Ovary (tissue), 9 donors: ENCODE measurements around the gene WDFY4. TPM values are rescaled to one million over a fixed set of nuclear protein-coding genes. Genes with fewer than 3 reads are reported as not detected.

Source experiments
- DNase-seq, 5 donors: peaks; one replicate each; pipeline ENCODE4 v3.0.0-alpha.2; 2019 to 2020
- H3K27ac ChIP-seq, 2 donors: fragments of 200-600 bp; one replicate each; pipeline versions ENCODE4 v1.5.1 to v1.8.0; 2019 to 2022
- H3K27me3 ChIP-seq: fragments of 200-600 bp; one replicate; pipeline ENCODE4 v1.8.0; 2022
- H3K36me3 ChIP-seq: fragments of 200-600 bp; sonication (generic); one replicate; pipeline ENCODE4 v1.5.1; 2019
- H3K4me1 ChIP-seq: one replicate; pipeline ENCODE4 v1.8.1; 2013; ENCODE audit warnings: mild to moderate bottlenecking, moderate library complexity; ENCODE audit not compliant: insufficient read depth
- H3K4me3 ChIP-seq: fragments of 200-600 bp; sonication (generic); one replicate; pipeline ENCODE4 v1.5.1; 2017
- H3K9me3 ChIP-seq, 2 donors: fragments of 200-600 bp in 1 of 2; sonication (generic) in 1 of 2; one replicate each; pipeline versions ENCODE4 v1.5.1 to v1.8.1; 2013 to 2019; ENCODE audit warnings: mild to moderate bottlenecking in 1 of 2, moderate library complexity in 1 of 2
- CTCF ChIP-seq, 3 donors: fragments of 450-650 bp in 2 of 3; fragments of 200-600 bp in 1 of 3; IDR thresholded peaks; one replicate each; pipeline versions ENCODE4 v1.5.1 to v1.8.0; 2016 to 2022; ENCODE audit warnings: antibody characterized with exemption in 3 of 3, mild to moderate bottlenecking in 1 of 3
- EP300 ChIP-seq: sonication (generic); formaldehyde crosslinking; IDR thresholded peaks from one replicate; pipeline ENCODE4 v1.6.1; 2017; ENCODE audit warnings: antibody characterized with exemption
- POLR2A ChIP-seq: fragments of 450-650 bp; IDR thresholded peaks from one replicate; pipeline ENCODE4 v1.6.1; 2017; ENCODE audit warnings: antibody characterized with exemption, mild to moderate bottlenecking, moderate library complexity
- WGBS, 3 donors: extraction: QIAGEN DNeasy Blood & Tissue Kit in 1 of 3; methylation state at CpG; one replicate each; pipeline versions ENCODE4 v1.1.5 to v1.1.7; 2013 to 2017; 5-methylcytosine and 5-hydroxymethylcytosine counted together
- intact Hi-C, 4 donors: fragments of 100-400 bp; cut with DNase I; formaldehyde crosslinking; loops; one replicate each; pipeline versions ENCODE4 v1.11.0 to v1.15.1; 2022 to 2023
- polyA plus RNA-seq, 2 donors: library from polyadenylated mRNA; stranded (reverse); fragments of 200-250 nt in 1 of 2; fragments of 350-450 nt in 1 of 2; fragmentation: Illumina TruSeq in 1 of 2; extraction: RNeasy Lipid Tissue Mini Kit (QIAGEN cat#74804) in 1 of 2; gene quantifications; one replicate each; pipeline ENCODE4 v1.2.3, GENCODE V29; 2013 to 2014
- total RNA-seq, 7 donors: library from RNA; depleted of rRNA in 2 of 7; stranded (reverse); fragments of >200 nt in 2 of 7; fragmentation: NEBNext Ultra II Directional in 3 of 7; extraction: Animal tissue kit (Norgen Biotek cat#: 25700) in 3 of 7; gene quantifications; one replicate each; pipeline versions ENCODE4 v1.1.0 to v1.2.4, GENCODE V29; 2016 to 2023
- donor health status: DM: no; HTN: no; CAD: no; lungs with moderate emphysema.
- donor health status: DM: no; HTN: no; CAD: no.
- donor health status: Bipolar disorder and iron deficiency.
- donor health status: DM: yes; HTN: yes; CAD: no.
- donor health status: DM: no; HTN: no; CAD: no.
- donor health status: DM: yes; HTN: yes; CAD: no.

The WDFY4 gene
- total and polyA plus RNA-seq, 9 donors = 0.54 to 4.2 (median 1.7) TPM

DNA sequence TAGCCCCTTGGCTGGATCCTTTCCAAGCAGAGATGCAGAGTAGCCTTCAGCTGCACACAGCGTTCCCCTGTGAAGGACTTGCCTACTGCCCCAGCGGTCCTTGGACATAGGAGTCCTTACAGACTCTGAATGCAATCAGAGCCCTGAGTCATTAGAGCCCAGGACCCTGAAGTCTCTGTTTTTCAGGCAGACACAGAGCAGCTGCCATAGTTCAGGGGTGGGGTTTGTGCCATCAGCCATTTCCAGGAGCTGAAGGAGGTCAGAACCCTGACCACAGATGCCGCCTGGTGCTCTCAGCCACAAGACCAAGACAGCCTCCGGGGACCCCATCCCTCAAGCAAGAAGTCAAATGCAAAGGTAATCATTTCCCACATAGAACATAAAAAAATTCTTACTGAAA lies 32.8 kb upstream of the WDFY4 start:
- DNase-seq = no peak
- no peaks in the 10 kb centered on the region for H3K27me3 ChIP-seq
- TF ChIP-seq POLR2A (no peak), EP300 (no peak), CTCF (IDR thresholded peaks at IDR 0.05) (no peak)
- WGBS, 3 donors = 72 to 76% (median 75%) methylated on average over 4 of the region's 4 CpGs
- no peak overlapping the region for H3K27ac ChIP-seq
- H3K9me3 ChIP-seq = no peaks in the 10 kb centered on the region
- no peak overlapping the region for H3K4me3 ChIP-seq
- intact Hi-C loops = loop anchor here in 1 of 4 donors (10.0 kb wide), 1 partner anchor 97 kb away; no protein-coding TSS in a partner anchor
- no peaks in the 10 kb centered on the region for H3K4me1 ChIP-seq
- H3K36me3 ChIP-seq = no peaks in the 10 kb centered on the region

DNA sequence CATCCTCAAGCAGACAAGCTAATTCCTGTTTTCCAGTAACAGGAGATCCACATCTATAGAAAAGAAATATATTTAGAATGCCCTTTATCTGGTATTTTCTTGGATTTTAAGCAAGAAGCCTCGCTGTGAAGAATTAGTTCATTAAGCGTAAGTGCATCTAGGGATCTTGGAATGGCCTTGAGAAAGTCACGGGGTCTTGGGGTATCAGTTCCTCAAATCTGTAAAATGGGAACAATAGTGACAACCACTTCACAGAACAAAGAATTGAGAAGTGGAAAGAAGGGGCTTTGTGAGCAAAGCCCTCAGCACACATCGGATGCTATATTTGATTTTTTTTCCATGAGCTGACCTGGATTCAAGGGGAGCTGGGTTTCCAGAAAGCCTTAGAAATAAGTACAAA lies 32.3 kb upstream of the WDFY4 start:
- no peak overlapping the region for H3K4me3 ChIP-seq
- no peaks in the 10 kb centered on the region for H3K9me3 ChIP-seq
- H3K27ac ChIP-seq = no peak overlapping the region
- H3K27me3 ChIP-seq = no peaks in the 10 kb centered on the region
- no peak for DNase-seq
- intact Hi-C loops = loop anchor here in 1 of 4 donors (10.0 kb wide), 1 partner anchor 98 kb away; no protein-coding TSS in a partner anchor
- H3K4me1 ChIP-seq = no peaks in the 10 kb centered on the region
- no peaks in the 10 kb centered on the region for H3K36me3 ChIP-seq
- WGBS, 3 donors = 87 to 91% (median 88%) methylated on average over 4 of the region's 4 CpGs
- TF ChIP-seq POLR2A = no peak
- no peak for TF ChIP-seq CTCF (IDR thresholded peaks at IDR 0.05)
- TF ChIP-seq EP300 = no peak

DNA sequence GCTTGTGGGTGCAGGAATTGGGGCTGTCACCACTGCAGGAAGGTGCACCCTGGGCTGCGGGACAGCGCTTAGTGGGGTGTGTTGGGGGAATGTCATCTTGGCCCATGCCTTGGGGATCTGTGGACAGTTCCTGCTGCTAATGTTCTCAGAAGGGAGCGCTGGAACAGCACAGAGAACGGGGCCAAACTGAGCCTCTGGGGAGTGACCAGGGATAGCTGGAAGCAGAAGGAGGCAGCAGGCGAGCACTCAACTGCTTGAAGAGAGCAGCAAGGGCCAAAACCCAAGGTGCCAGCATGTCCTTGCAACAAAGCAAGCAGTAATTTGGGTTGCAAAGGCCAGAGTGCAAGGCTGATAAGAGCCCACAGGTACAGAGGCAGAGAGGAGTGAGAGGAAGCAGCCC lies 31.3 kb upstream of the WDFY4 start:
- no peak for DNase-seq
- H3K27me3 ChIP-seq = no peaks in the 10 kb centered on the region
- 90 to 92% (median 91%) methylated on average over 5 of the region's 5 CpGs for WGBS, 3 donors
- no peaks in the 10 kb centered on the region for H3K4me1 ChIP-seq
- intact Hi-C loops = loop anchor here in 1 of 4 donors (10.0 kb wide), 1 partner anchor 99 kb away; no protein-coding TSS in a partner anchor
- H3K27ac ChIP-seq = no peak overlapping the region
- no peak for TF ChIP-seq EP300
- TF ChIP-seq CTCF (IDR thresholded peaks at IDR 0.05) = no peak
- TF ChIP-seq POLR2A = no peak
- no peak overlapping the region for H3K4me3 ChIP-seq
- no peaks in the 10 kb centered on the region for H3K36me3 ChIP-seq
- H3K9me3 ChIP-seq = no peaks in the 10 kb centered on the region

- no peaks in the 10 kb centered on the region for H3K36me3 ChIP-seq
- no peaks in the 10 kb centered on the region for H3K27me3 ChIP-seq
- no peaks in the 10 kb centered on the region for H3K9me3 ChIP-seq
- intact Hi-C loops = loop anchor here in 1 of 4 donors (10.0 kb wide), 1 partner anchor 99 kb away; no protein-coding TSS in a partner anchor
- 95 to 98% (median 96%) methylated on average over 4 of the region's 4 CpGs for WGBS, 3 donors
- H3K4me3 ChIP-seq = no peak overlapping the region
- H3K27ac ChIP-seq = no peak overlapping the region
- no peak for TF ChIP-seq POLR2A
- no peak for TF ChIP-seq EP300
- TF ChIP-seq CTCF (IDR thresholded peaks at IDR 0.05) = no peak
- no peaks in the 10 kb centered on the region for H3K4me1 ChIP-seq
- DNase-seq = no peak
Measured at GRCh38 chr10:48653944-48654698, 30.6 kb upstream of the WDFY4 start.
